A549 (cell line): Measurements from ENCODE around the gene LRRC41. TPM values are rescaled to one million over a fixed set of nuclear protein-coding genes. Genes with fewer than 3 reads are reported as not detected.
"Not testable (repeated sequence)": the region's sequence is repeated elsewhere in the genome, so short reads cannot be mapped to it uniquely, and the experiment has no call there.

ENCODE experiments used
- ATAC-seq, 2 experiments: fragments of 200-7000 bp in 1 of 2; fragments of >200 bp in 1 of 2; cut with Nextera tagmentation in 1 of 2; cut with Tn5 transposase in 1 of 2; 3 replicates each; pipeline versions ENCODE4 v1.8.0 to v1.9.1; 2018 to 2020; ENCODE audit warnings: mild to moderate bottlenecking in 1 of 2, moderate library complexity in 1 of 2
- CTCF ChIA-PET: fragments of 300-600 bp; sonication (Branson Sonifier 250); formaldehyde crosslinking; extraction: SDS; loops from one replicate; lab custom pipeline; 2021; ENCODE audit warnings: antibody characterized with exemption, inconsistent platforms; lab: Yijun Ruan, JAX
- POLR2A ChIA-PET: fragments of 350-600 bp; formaldehyde crosslinking; extraction: SDS; loops from one replicate; lab custom pipeline; 2021; ENCODE audit warnings: antibody characterized with exemption, inconsistent platforms; lab: Yijun Ruan, JAX
- DNase-seq, 2 experiments: peaks; one replicate each; pipeline versions ENCODE4 v3.0.0 to v3.0.0-alpha.2; 2011 to 2016; ENCODE audit warnings: low read depth in 1 of 2, low spot score in 1 of 2
- FAIRE-seq: peaks from 2 replicates; lab custom pipeline; 2011; peaks lifted over from hg19 to GRCh38; lab: Jason Lieb, UNC
- H3K27ac ChIP-seq, 2 experiments: fragments of >200 bp; sonication (Bioruptor Twin); formaldehyde crosslinking; 3 replicates each; pipeline ENCODE4 v1.5.1; 2016 to 2017
- H3K4me1 ChIP-seq: fragments of >200 bp; sonication (Bioruptor Twin); formaldehyde crosslinking; 3 replicates; pipeline ENCODE4 v1.6.1; 2016
- H3K4me2 ChIP-seq: fragments of >200 bp; sonication (Bioruptor Twin); formaldehyde crosslinking; 3 replicates; pipeline ENCODE4 v1.6.1; 2016
- H3K4me3 ChIP-seq: fragments of >200 bp; sonication (Bioruptor Twin); formaldehyde crosslinking; 3 replicates; pipeline ENCODE4 v1.5.1; 2016
- H3K9me3 ChIP-seq: fragments of >200 bp; sonication (Bioruptor Twin); formaldehyde crosslinking; 3 replicates; pipeline ENCODE4 v1.6.1; 2016
- HOXB5 ChIP-seq: fragments of 250-450 bp; sonication (Bioruptor Pico); IDR thresholded peaks from 2 replicates; pipeline ENCODE4 v1.5.0; 2020; ENCODE audit warnings: mild to moderate bottlenecking, moderate library complexity
- JUN ChIP-seq, 2 experiments: fragments of >200 bp; sonication (Bioruptor Twin); formaldehyde crosslinking; IDR thresholded peaks; 2 replicates in 1 of 2; 3 replicates in 1 of 2; pipeline ENCODE4 v1.6.1; 2016 to 2017
- JUNB ChIP-seq: fragments of >200 bp; sonication (Bioruptor Twin); formaldehyde crosslinking; IDR thresholded peaks from 2 replicates; pipeline ENCODE4 v1.6.1; 2016
- MAFK ChIP-seq: fragments of 450-650 bp; IDR thresholded peaks from 2 replicates; pipeline ENCODE4 v1.6.1; 2014; ENCODE audit not compliant: partially characterized antibody
- NPAS2 ChIP-seq: fragments of 250-450 bp; sonication (Bioruptor Pico); IDR thresholded peaks from 2 replicates; pipeline ENCODE4 v1.8.0; 2022; ENCODE audit warnings: mild to moderate bottlenecking, moderate library complexity, borderline replicate concordance
- RNF2 ChIP-seq: fragments of 200-600 bp; sonication (generic); IDR thresholded peaks from 2 replicates; pipeline ENCODE4 v1.6.1; 2016; ENCODE audit warnings: low read depth, mild to moderate bottlenecking, antibody characterized with exemption, moderate library complexity, borderline replicate concordance
- WGBS: methylation state at CpG from one replicate; pipeline ENCODE4 v1.1.6; 2017; ENCODE audit errors: missing lambda C conversion rate; 5-methylcytosine and 5-hydroxymethylcytosine counted together
- polyA plus RNA-seq, 4 experiments: library from polyadenylated mRNA; depleted of rRNA in 3 of 4; stranded (reverse); fragments of >200 nt; fragmentation: RNase III in 1 of 4; extraction: RNeasy Plus Mini Kit Qiagen cat#74134 plus additional on column Dnase treatment in 1 of 4; gene quantifications; 2 replicates in 3 of 4; 3 replicates in 1 of 4; pipeline ENCODE4 v1.2.3, GENCODE V29; 2011 to 2017
- TF ChIP-seq, protein P1 (sequence below): fragments of >200 bp; sonication (Bioruptor Twin); formaldehyde crosslinking; IDR thresholded peaks from 3 replicates; pipeline ENCODE4 v1.6.1; 2016
- TF ChIP-seq, protein P2 (sequence below): fragments of 250-450 bp; sonication (Bioruptor Pico); IDR thresholded peaks from 2 replicates; pipeline ENCODE4 v1.5.0; 2020; ENCODE audit warnings: low read depth, mild to moderate bottlenecking, moderate library complexity

The LRRC41 gene
- polyA plus RNA-seq, 2 of the 4 experiments (the other 2 are of a cell fraction): 28.6 to 33.4 TPM

GRCh38 chr1:46236882-46237281, 66.5 kb downstream of the LRRC41 start:
- Histone ChIP-seq H3K9me3 (peaks cover 9% of the 10 kb centered on the region; the same call in 1 of the 3 replicates), H3K4me2 (no peak overlapping the region), H3K4me1 (no peaks in the 10 kb centered on the region), H3K27ac (no peak overlapping the region), H3K4me3 (no peak overlapping the region)
- ATAC-seq: no peak
- ChIA-PET POLR2A (no interaction called here), CTCF (interaction anchor here (3.7 kb wide), 1 partner anchor 13 kb away, joined by 31 read pairs; no protein-coding TSS in a partner anchor)
- 49% methylated on average over 4 of the region's 4 CpGs for WGBS
- TF ChIP-seq, protein P1, sequence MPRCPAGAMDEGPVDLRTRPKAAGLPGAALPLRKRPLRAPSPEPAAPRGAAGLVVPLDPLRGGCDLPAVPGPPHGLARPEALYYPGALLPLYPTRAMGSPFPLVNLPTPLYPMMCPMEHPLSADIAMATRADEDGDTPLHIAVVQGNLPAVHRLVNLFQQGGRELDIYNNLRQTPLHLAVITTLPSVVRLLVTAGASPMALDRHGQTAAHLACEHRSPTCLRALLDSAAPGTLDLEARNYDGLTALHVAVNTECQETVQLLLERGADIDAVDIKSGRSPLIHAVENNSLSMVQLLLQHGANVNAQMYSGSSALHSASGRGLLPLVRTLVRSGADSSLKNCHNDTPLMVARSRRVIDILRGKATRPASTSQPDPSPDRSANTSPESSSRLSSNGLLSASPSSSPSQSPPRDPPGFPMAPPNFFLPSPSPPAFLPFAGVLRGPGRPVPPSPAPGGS: no peak
- TF ChIP-seq RNF2: no peak
- no peak for TF ChIP-seq JUN (IDR thresholded peaks at IDR 0.05)
- TF ChIP-seq JUNB: no peak
- TF ChIP-seq NPAS2 (CRISPR knock-in tag): no peak
- TF ChIP-seq MAFK: no peak
- TF ChIP-seq, protein P2, sequence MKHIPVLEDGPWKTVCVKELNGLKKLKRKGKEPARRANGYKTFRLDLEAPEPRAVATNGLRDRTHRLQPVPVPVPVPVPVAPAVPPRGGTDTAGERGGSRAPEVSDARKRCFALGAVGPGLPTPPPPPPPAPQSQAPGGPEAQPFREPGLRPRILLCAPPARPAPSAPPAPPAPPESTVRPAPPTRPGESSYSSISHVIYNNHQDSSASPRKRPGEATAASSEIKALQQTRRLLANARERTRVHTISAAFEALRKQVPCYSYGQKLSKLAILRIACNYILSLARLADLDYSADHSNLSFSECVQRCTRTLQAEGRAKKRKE (CRISPR knock-in tag): no peak
- TF ChIP-seq HOXB5 (CRISPR knock-in tag): no peak
- no peak for FAIRE-seq
- no peak for DNase-seq

- ATAC-seq, H3K9me3 ChIP-seq, H3K4me3 ChIP-seq, H3K4me1 ChIP-seq, DNase-seq, H3K4me2 ChIP-seq, POLR2A ChIA-PET, FAIRE-seq, H3K27ac ChIP-seq: not testable (repeated sequence)
- CTCF ChIA-PET: interaction anchor here (1.7 kb wide), 1 partner anchor 14 kb away, joined by 9 read pairs; no protein-coding TSS in a partner anchor
- WGBS: 91% methylated on average over 3 of the region's 3 CpGs
Observed at GRCh38 chr1:46231231-46231630, 72.2 kb downstream of the LRRC41 start.

Other genes with a start within 250 kb of the LRRC41 start
- gene PIK3R3, start 171.0 kb downstream of the LRRC41 start, polyA plus RNA-seq (2011; rRNA removed): 1.6 and 2.2 TPM in 2 replicates
- gene PIK3R3, start 171.0 kb downstream of the LRRC41 start, polyA plus RNA-seq (2017; fragmentation: RNase III; extraction: RNeasy Plus Mini Kit Qiagen cat#74134 plus additional on column Dnase treatment): 1.8 to 2.1 TPM (median 2.0 TPM) in 3 replicates
- gene TSPAN1, start 128.5 kb downstream of the LRRC41 start, polyA plus RNA-seq (2011; rRNA removed): 2.1 and 3.1 TPM in 2 replicates
- 1.8 to 3.1 TPM (median 2.1 TPM) in 3 replicates for gene TSPAN1, start 128.5 kb downstream of the LRRC41 start, polyA plus RNA-seq (2017; fragmentation: RNase III; extraction: RNeasy Plus Mini Kit Qiagen cat#74134 plus additional on column Dnase treatment)
- not detected in 2 replicates for gene P3R3URF, start 127.1 kb downstream of the LRRC41 start, polyA plus RNA-seq (2011; rRNA removed)
- gene P3R3URF, start 127.1 kb downstream of the LRRC41 start, polyA plus RNA-seq (2017; fragmentation: RNase III; extraction: RNeasy Plus Mini Kit Qiagen cat#74134 plus additional on column Dnase treatment): not detected in 3 replicates
- 33.5 and 39.5 TPM in 2 replicates for gene POMGNT1, start 105.2 kb downstream of the LRRC41 start, polyA plus RNA-seq (2011; rRNA removed)
- gene POMGNT1, start 105.2 kb downstream of the LRRC41 start, polyA plus RNA-seq (2017; fragmentation: RNase III; extraction: RNeasy Plus Mini Kit Qiagen cat#74134 plus additional on column Dnase treatment): 32.4 to 33.4 TPM (median 33.1 TPM) in 3 replicates
- gene LURAP1, start 100.3 kb downstream of the LRRC41 start, polyA plus RNA-seq (2011; rRNA removed): not detected in 2 replicates
- not detected in 3 replicates for gene LURAP1, start 100.3 kb downstream of the LRRC41 start, polyA plus RNA-seq (2017; fragmentation: RNase III; extraction: RNeasy Plus Mini Kit Qiagen cat#74134 plus additional on column Dnase treatment)
- gene RAD54L, start 55.9 kb downstream of the LRRC41 start, polyA plus RNA-seq (2011; rRNA removed): 10.0 and 10.9 TPM in 2 replicates
- 12.7 to 14.0 TPM (median 14.0 TPM) in 3 replicates for gene RAD54L, start 55.9 kb downstream of the LRRC41 start, polyA plus RNA-seq (2017; fragmentation: RNase III; extraction: RNeasy Plus Mini Kit Qiagen cat#74134 plus additional on column Dnase treatment)
- gene UQCRH, start 82 bp upstream of the LRRC41 start, polyA plus RNA-seq (2011; rRNA removed): 514 and 762 TPM in 2 replicates
- 766 to 800 TPM (median 793 TPM) in 3 replicates for gene UQCRH, start 82 bp upstream of the LRRC41 start, polyA plus RNA-seq (2017; fragmentation: RNase III; extraction: RNeasy Plus Mini Kit Qiagen cat#74134 plus additional on column Dnase treatment)
- gene NSUN4, start 37.2 kb upstream of the LRRC41 start, polyA plus RNA-seq (2011; rRNA removed): 23.3 and 30.2 TPM in 2 replicates
- gene NSUN4, start 37.2 kb upstream of the LRRC41 start, polyA plus RNA-seq (2017; fragmentation: RNase III; extraction: RNeasy Plus Mini Kit Qiagen cat#74134 plus additional on column Dnase treatment): 11.7 to 13.2 TPM (median 12.0 TPM) in 3 replicates
- gene FAAH, start 90.7 kb upstream of the LRRC41 start, polyA plus RNA-seq (2011; rRNA removed): 0.66 and 1.2 TPM in 2 replicates
- 0.98 to 1.3 TPM (median 1.2 TPM) in 3 replicates for gene FAAH, start 90.7 kb upstream of the LRRC41 start, polyA plus RNA-seq (2017; fragmentation: RNase III; extraction: RNeasy Plus Mini Kit Qiagen cat#74134 plus additional on column Dnase treatment)
- gene DMBX1, start 186.2 kb upstream of the LRRC41 start, polyA plus RNA-seq (2011; rRNA removed): 0.40 and 0.44 TPM in 2 replicates
- 1.1 to 2.2 TPM (median 1.7 TPM) in 3 replicates for gene DMBX1, start 186.2 kb upstream of the LRRC41 start, polyA plus RNA-seq (2017; fragmentation: RNase III; extraction: RNeasy Plus Mini Kit Qiagen cat#74134 plus additional on column Dnase treatment)
- gene KNCN, start 248.0 kb upstream of the LRRC41 start, polyA plus RNA-seq (2011; rRNA removed): not detected in 2 replicates
- gene KNCN, start 248.0 kb upstream of the LRRC41 start, polyA plus RNA-seq (2017; fragmentation: RNase III; extraction: RNeasy Plus Mini Kit Qiagen cat#74134 plus additional on column Dnase treatment): not detected in 3 replicates